GM19043 (cell line): ENCODE data around the gene PTPRM.

Experiments
- ATAC-seq: cut with Tn5 transposase; IDR thresholded peaks from one replicate; pipeline ENCODE4 v1.9.1; 2021; ENCODE audit warnings: low read depth; ENCODE audit not compliant: unreplicated experiment

PTPRM gene

DNA sequence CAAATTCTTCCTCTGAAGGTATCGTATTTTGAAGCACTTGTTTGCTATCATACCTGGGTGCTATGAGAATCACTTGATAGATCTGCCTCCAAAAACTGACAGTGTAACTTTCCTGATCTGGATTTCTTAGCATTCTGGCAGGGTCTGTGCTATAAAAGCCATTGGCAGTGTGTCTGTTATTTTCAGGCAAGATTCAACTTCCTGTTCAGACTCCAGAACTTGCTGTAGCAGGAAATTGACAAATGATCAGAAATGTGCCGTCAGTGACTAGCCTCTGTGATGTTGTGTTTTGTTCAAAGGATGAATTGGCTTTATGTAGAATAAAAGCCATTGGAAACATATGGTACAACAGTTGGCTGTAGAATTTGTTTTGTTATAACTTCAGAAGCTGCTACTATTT lies 273.3 kb downstream of the PTPRM start:
- ATAC-seq = no peak

DNA sequence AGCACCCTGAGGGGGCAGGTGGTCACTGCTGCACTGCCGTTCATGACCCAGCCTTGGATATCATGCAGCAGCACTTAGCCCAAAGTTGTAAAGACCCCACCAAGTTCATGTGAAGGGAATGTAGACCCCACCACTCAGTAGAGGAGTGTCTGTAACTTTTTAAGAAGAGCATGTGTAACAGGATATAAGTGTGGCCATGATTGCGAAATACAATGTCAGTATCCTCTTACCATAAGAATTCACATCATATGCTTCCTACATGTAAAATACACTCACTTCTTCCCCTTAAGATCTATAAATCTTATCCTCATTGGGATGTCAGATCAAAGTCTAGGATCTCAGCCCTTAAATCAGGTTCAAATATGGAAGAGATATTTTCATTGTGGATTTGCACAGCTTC lies 276.9 kb downstream of the PTPRM start:
- no peak for ATAC-seq

DNA sequence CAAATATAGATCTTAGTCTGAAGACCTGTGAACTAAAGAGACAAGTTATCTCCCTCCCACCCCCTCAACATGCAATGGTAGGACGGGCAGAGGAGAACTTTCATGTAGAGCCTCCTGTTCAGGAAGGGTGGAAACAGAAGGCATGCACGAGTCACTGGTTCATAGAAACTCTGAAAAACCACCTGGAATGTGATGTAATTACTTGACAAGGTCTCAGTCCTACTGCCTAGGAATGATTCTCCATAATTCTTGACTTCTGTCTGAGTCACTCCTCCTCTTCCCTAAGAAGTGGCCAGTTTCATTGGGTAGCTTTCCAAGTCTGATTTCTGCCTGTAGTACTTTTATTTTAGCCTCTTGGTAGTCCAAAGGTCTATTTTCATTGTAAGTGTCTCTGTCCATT lies 277.3 kb downstream of the PTPRM start:
- ATAC-seq = no peak

- ATAC-seq = no peak
These were observed 279.2 kb downstream of the PTPRM start for GRCh38 chr18:7846335-7846734.

DNA sequence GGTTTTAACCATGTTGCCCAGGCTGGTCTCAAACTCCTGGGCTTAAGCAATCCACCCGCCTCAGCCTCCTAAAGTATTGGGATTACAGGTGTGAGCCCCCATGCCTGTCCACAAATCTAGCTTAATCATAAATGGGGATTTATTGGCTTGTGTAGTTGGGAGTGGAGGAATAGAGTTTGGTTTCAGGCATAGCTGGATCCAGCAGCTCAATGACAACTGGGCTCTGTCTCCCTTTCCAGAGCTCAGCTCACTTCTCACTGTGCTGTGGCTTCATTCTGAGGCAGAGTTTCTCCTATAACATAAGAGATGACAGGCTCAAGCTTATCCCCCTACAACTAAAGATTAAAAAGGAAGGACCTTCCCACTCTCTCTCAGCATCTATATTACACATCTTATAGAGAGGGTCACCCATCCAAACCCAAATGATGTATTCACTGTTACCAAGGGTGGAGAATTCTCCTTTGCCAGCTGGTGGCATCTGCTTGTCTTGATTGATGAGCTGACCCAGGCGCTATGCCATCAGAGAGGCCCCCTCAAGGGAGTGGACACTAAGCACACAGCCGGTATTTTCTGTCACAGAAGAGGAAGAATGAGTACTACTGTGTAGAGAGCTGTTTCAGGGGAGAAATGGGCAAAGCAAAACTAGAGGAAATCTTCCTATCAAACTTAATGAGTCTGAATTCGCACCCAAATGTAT lies 280.4 kb downstream of the PTPRM start:
- no peak for ATAC-seq

DNA sequence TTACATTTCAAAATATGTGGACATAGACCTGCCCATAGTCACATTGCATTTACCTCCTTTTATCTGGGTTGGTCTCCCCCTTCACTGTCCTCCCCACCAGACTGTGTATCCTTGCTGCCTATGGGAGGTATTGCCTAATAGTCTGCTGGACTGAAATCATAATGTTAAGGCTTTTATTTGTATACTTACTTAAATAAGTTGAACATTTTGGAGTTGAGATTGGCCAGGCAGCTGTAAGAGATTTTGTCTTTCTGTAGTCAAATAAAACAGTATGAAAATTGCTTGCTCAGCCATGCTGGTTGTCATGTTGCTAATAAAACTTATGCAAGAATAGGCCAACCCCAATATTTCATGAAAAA lies 280.9 kb downstream of the PTPRM start:
- ATAC-seq = no peak

DNA sequence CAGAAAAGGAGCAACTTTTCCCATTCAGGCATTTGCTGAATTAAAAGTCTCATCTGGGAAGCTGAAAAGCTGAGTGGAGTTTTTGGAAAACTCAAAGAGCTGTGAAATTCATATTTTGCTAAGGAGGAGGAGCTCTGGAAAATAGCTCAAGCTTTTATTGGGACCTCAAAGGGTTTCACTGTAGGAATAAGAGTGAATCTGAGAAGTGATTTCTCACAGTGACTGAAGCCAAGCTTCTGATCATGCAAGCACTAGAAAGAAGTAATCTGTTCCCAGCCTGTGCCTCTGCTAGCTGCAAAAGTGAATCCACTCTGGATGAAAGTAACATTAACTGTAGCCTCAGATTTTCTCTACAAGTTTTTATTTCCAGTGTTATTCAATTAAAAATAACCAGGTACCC lies 283.3 kb downstream of the PTPRM start:
- ATAC-seq = no peak

DNA sequence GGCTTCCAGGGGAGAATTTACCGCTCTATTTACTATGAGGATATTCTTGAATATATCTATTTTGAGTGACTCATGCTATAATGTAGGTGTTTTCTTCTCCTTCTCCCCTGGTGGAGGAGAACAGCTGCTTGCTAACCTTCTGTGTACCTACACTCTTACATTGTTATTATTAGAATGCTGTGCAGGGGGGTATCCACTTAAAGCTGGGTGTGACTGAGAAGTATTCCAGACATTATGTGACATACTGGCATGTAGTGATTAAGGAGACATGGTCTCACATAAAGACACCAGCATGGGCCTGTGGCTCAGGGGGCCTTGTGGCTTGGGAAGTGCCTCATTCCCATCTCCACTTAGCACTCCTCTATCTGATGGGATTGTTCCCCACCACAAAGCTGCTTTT lies 287.9 kb downstream of the PTPRM start:
- no peak for ATAC-seq

- ATAC-seq = no peak
These were observed 288.6 kb downstream of the PTPRM start for GRCh38 chr18:7855671-7856070.

GRCh38 chr18:7856116-7856515 lies 289.0 kb downstream of the PTPRM start:
- ATAC-seq = no peak

GRCh38 chr18:7856733-7857132 lies 289.6 kb downstream of the PTPRM start:
- ATAC-seq = no peak

GRCh38 chr18:7857562-7857961 lies 290.4 kb downstream of the PTPRM start:
- ATAC-seq = no peak

- no peak for ATAC-seq
These were observed 292.0 kb downstream of the PTPRM start for GRCh38 chr18:7859122-7859521.

DNA sequence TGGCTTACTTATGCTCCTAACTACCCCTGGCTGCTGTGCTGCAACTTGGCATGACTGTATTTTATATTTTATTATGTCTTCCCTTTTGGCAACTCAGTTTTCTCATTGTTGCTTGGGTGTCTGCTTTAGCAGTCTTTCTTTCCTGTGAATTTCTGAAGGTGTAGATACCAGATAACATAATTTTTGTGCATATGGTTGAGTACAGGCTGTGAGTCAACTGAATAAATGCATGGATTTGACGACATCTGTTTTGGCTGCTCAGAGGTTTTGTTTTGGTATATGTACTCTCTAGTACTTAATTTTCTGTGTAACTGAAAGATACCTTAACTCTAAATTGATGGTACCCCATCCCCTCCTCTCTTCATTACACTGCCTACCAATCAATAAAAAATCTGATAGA lies 303.1 kb downstream of the PTPRM start:
- ATAC-seq = no peak

DNA sequence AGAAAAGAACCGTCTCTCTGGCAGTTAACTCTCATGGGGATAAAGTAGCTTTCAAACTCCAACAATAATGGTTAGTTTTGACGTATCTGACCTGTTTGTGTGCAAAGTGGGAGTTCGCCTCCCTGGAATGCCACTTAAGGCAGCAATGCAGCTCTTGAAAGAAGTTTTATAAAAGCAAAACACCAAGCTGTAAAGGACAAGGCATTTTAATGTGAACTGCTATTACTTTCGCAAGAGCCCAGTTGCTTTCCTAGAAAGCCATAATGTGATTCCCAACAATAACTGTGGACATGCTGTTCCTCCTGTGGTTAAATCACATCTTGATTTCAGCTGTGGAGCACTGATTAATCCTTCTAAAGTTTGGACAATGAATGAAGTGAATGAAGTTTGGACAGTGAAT lies 303.7 kb downstream of the PTPRM start:
- ATAC-seq = no peak

GRCh38 chr18:7871560-7872456 lies 304.7 kb downstream of the PTPRM start:
- ATAC-seq = no peak

DNA sequence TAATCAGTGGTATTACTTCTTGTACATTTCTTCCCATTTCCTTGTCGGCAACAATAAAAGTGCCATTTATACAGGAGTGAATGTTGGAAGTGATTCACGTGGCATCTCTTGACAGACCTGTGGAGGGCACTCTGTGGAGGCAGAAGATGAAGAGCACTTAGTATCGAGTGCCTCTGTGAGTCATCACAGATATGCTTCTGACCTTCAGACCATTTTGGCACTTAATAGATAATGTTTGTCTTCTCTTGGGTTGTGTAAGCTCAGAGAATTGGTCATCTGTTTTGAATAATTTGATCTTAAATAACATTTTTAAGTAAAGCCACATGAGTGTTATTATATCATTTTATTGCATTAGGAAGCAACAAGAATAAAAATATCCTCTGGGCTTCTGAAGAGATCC lies 305.5 kb downstream of the PTPRM start:
- ATAC-seq = no peak

GRCh38 chr18:7873316-7873715 lies 306.2 kb downstream of the PTPRM start:
- ATAC-seq = no peak

DNA sequence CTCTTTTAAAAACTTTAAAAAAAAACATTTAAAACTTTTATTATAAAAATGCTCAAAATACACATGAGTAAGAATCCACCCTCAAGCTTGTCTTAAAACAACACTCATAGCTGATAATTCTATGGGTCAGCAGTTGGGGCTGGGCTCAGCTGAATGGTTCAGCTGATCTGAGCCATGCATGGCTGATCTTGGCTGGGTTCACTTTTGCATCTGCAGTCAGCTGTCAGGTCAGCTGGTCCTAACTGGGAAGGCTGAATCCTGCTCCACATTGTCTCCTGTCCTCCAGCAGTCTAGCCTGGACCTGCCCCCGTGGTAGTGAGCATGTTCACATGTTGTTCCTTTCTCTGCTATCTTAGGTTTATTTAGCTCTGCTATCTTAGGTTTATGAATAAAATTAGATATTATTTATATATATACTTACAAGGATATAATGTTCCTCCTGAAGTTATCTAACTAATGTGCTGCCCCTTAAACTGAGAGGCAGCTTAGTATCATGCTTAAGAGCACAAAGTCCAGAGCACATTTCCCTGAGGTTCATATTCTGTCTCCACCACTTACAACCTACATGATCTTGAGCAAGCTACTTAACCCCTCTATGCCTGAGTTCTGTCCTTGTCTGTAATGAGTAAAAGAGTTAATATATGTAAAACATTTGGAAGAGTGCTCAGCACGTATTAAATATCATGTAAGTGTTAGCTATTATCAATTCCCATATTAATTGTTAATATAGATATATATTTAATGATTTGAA lies 309.4 kb downstream of the PTPRM start:
- ATAC-seq = no peak

DNA sequence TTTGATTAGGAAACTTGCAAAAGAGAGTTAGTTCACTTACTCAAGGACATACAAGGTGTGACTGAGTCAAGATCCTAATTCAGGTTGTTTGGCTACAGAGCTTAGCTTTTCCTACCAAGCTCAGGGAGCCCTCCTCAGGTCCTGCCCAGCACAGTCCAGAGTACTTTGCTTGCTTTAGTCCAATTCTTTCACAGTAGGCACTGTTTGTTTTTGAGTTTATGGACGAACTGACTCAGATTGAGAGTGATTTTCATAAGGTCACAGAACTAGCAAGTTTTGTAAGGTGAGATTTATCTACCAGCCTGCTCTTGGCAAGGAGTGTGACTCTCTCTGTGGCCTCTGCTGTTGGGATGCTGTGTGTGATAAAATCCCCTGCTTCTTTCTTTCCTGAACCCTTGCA lies 310.5 kb downstream of the PTPRM start:
- no peak for ATAC-seq
